Fibroblast of lung (primary cell): Measurements from ENCODE around the gene TERT.

ENCODE experiments used
- CTCF ChIP-seq, 2 donors: IDR thresholded peaks in 1 of 2; conservative IDR thresholded peaks in 1 of 2; 1 replicate in 1 of 2; 2 replicates in 1 of 2; pipeline ENCODE4 v1.5.1; 2011 to 2012; ENCODE audit warnings: low read length in 2 of 2, control low read depth in 1 of 2, inconsistent platforms in 1 of 2, low read depth in 1 of 2, mild to moderate bottlenecking in 1 of 2
- EZH2 ChIP-seq: IDR thresholded peaks from 2 replicates; pipeline ENCODE4 v1.5.1; 2012; ENCODE audit warnings: low read length, control low read depth, mild to moderate bottlenecking; ENCODE audit errors: missing control alignments

- TF ChIP-seq EZH2 (no peak), CTCF (conservative IDR thresholded peaks at IDR 0.05 in 1 of 2, IDR thresholded peaks at IDR 0.05 in 1 of 2; ENCODE audit: low read depth in 1 of 2, low read length in 2 of 2) (no peak)
Measured at GRCh38 chr5:1315018-1315708, 20.3 kb upstream of the TERT start.
